Measurements from ENCODE around the gene IPO9.
"Not testable (repeated sequence)": the region's sequence is repeated elsewhere in the genome, so short reads cannot be mapped to it uniquely, and the experiment has no call there.

The IPO9 gene

DNA sequence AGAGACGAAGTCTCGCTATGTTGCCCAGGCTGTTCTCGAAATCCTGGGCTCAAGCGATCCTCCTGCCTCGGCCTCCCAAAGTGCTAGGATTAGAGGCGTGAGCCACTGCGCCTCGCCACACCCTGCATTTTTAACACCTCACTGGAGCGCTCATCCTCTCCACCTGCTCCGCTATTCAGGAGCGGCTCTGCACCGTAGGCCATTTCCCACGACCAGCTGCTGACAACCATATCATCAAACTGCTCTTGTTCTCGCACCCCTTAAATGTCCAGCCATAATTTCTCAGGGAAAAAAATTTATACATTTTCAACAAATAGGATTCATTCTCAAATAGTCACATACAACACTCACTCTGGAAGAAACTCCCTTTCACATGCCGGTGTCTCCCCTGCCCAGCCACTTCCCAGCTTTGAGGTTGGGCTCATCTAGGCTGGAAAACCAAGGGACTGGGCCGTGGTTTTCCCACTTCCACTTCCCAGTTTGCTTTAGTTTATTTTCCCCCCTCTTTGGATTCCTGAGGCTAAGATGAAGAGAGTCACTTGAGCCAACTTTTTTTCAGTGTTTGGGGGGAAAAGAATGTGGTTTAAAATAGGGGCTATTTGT is 639 bp upstream of the IPO9 start:
- peak overlapping the region; percentile 35 for H3K4me3 ChIP-seq (ENCODE audit: low read depth, low read length)
- DNase-seq (ENCODE audit: low read depth, low spot score): no peak
- TF ChIP-seq CTCF (IDR thresholded peaks at IDR 0.05; ENCODE audit: low read depth, low read length): no peak
- in situ Hi-C loops (cut with HindIII; ENCODE audit: low sequenced_read_pairs): no loop called here

- H3K4me3 ChIP-seq (ENCODE audit: low read depth, low read length): no peak overlapping the region
- DNase-seq (ENCODE audit: low read depth, low spot score): no peak
- TF ChIP-seq CTCF (IDR thresholded peaks at IDR 0.05; ENCODE audit: low read depth, low read length): no peak
- in situ Hi-C loops (cut with HindIII; ENCODE audit: low sequenced_read_pairs): no loop called here
Measured at GRCh38 chr1:201831371-201831770, 2.4 kb downstream of the IPO9 start.

DNA sequence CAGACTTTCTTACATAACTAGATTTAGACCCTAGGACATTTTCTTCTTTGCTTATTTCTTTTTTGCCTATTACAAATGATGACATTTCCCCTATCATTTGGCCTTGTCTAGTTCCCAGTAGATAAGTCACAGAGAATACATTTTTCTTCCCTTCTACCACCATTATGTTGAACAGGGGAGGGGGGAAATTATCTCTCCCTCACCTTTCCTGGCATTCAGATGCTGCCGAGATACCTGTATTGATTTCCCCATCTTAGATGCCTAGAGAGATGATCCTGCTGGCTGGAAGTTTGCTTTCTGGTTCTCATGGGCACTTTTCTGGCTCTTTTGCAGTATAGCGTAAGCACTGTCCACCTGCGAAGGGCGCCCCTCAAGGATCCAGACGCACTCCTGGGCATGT is 5.7 kb downstream of the IPO9 start:
- no peak for TF ChIP-seq CTCF (IDR thresholded peaks at IDR 0.05; ENCODE audit: low read depth, low read length)
- DNase-seq (ENCODE audit: low read depth, low spot score): no peak
- no peak overlapping the region for H3K4me3 ChIP-seq (ENCODE audit: low read depth, low read length)
- in situ Hi-C loops (cut with HindIII; ENCODE audit: low sequenced_read_pairs): no loop called here

- in situ Hi-C loops (cut with HindIII; ENCODE audit: low sequenced_read_pairs): no loop called here
- DNase-seq (ENCODE audit: low read depth, low spot score): no peak
- TF ChIP-seq CTCF (IDR thresholded peaks at IDR 0.05; ENCODE audit: low read depth, low read length): no peak
- H3K4me3 ChIP-seq (ENCODE audit: low read depth, low read length): no peak overlapping the region
Measured at GRCh38 chr1:201838381-201838780, 9.4 kb downstream of the IPO9 start.

- DNase-seq (ENCODE audit: low read depth, low spot score); H3K4me3 ChIP-seq (ENCODE audit: low read depth, low read length); in situ Hi-C loops (cut with HindIII; ENCODE audit: low sequenced_read_pairs): not testable (repeated sequence)
Measured at GRCh38 chr1:201839089-201839488, 10.1 kb downstream of the IPO9 start.

- DNase-seq (ENCODE audit: low read depth, low spot score): no peak
- no peak overlapping the region for H3K4me3 ChIP-seq (ENCODE audit: low read depth, low read length)
- in situ Hi-C loops (cut with HindIII; ENCODE audit: low sequenced_read_pairs): no loop called here
- no peak for TF ChIP-seq CTCF (IDR thresholded peaks at IDR 0.05; ENCODE audit: low read depth, low read length)
Measured at GRCh38 chr1:201840055-201840454, 11.1 kb downstream of the IPO9 start.

DNA sequence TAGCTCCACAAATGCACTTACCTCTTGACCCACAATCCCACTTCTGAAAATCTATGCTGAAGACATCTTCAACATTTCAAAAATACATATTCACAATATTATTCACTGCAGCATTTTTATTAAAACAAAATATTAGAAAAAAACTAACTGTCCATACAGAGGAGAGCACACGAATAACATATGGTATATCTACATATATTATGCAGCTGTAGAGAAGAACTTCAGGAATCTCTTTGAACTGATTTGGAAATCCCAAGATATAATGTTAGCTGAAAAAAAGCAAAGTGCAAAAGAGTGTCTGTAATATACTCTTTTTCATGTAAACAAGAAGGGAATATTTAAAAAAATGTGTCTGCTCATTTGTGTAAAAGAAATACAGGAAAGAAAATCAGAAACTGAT is 11.5 kb downstream of the IPO9 start:
- in situ Hi-C loops (cut with HindIII; ENCODE audit: low sequenced_read_pairs): no loop called here

More for the DNA sequence above, 11.5 kb downstream of the IPO9 start:
- no peak overlapping the region for H3K4me3 ChIP-seq (ENCODE audit: low read depth, low read length)
- TF ChIP-seq CTCF (IDR thresholded peaks at IDR 0.05; ENCODE audit: low read depth, low read length): no peak
- no peak for DNase-seq (ENCODE audit: low read depth, low spot score)

Measured in astrocyte of the spinal cord (primary cell).